Hypothalamus (tissue), 51 donors: ENCODE results near the gene APOL6.

Experiments used
- DNase-seq, 51 donors: peaks; one replicate each; lab custom pipeline; 2025; lab: John Stamatoyannopoulos, UW

The APOL6 gene, protein sequence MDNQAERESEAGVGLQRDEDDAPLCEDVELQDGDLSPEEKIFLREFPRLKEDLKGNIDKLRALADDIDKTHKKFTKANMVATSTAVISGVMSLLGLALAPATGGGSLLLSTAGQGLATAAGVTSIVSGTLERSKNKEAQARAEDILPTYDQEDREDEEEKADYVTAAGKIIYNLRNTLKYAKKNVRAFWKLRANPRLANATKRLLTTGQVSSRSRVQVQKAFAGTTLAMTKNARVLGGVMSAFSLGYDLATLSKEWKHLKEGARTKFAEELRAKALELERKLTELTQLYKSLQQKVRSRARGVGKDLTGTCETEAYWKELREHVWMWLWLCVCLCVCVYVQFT

DNA sequence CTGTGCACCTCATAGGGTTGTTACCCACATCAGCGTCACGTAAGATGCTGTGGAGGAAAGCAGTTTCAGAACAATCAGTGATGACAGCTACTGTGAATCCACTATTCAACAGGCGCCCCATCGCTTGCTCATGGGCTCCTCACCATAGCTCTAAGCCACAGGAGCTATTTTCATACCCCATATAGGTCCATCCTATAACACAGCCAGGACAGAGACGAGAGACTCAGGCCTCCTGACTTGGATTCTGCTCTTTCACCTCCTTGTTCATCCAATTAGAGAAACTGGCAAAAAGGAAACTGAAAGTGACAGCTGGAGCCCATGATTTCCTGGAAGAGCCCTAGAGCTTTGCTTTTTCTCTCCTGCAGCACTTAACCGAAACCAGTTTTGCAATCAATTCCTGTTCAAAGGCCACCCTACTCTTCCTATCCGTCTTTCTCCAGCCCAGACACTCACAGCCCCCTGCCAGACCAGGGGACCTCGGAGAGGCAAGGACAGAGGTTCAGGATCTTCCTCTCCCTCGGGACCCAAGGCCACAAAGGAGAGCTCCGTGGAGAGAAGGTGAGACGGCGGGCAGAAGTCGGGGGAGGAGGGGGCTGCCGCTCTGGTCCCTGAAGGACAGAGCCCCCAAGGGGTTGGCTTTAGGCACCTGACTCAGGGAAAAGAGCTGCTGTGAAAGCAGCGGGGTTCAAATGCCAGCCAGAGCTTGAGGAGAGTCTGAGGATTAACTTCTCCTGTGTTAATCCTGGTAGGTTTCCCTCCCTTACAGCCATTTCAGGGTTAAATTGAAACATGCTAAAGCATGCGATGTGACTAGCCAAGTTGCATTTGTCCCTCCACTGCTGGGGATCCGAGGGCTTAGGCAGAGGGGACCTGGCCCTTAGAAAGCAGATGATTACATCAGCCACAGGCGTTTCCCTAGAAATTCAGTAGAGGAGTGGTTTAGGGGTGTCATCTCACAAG is at the start of gene APOL6:
TSS of gene APOL6 (plus strand) at position 381 of the 960 bp plus-strand sequence. CDS start 7,980 bp downstream, outside the sequence.
- peak in 24 of 51 donors; percentile 3 to 51 (median 30) for DNase-seq

DNA sequence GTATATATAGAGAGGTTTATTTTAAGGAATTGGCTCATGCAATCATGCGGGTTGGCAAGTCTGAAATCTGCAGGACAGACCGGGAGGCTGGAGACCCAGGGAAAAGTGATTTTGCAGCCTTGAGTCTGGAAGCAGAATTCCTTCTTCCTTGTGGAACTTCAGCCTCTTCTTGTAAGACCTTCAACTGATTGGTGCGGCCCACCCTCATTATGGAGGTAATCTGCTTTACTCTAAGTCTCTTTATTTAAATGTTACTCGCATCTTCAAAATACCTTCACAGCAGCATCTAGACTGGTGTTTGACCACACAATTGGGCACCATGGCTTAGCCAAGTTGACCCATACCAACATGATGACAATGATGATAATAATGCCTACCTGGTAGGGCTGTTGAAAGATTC is 48.9 kb upstream of the APOL6 start:
- DNase-seq, result no peak

DNA sequence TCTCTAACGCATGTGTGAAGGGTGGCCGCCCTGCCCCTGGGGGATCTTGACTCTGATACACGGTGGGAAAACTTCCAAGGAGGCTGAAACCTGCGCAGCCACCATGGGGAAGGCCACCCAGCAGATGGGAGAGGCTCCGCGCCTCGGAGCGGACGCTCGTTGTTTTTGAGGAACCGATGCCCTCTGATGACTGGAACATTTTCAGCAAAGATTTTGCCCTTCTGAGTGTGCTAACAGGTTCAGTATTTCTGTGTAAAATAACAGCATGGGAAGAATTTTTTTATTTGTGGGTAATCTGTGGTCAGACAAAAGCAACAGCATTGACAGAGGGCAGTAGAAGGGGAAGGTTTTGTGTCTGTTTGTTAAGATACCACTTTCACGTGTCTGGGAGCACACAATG is 47.8 kb upstream of the APOL6 start:
- no peak for DNase-seq

DNA sequence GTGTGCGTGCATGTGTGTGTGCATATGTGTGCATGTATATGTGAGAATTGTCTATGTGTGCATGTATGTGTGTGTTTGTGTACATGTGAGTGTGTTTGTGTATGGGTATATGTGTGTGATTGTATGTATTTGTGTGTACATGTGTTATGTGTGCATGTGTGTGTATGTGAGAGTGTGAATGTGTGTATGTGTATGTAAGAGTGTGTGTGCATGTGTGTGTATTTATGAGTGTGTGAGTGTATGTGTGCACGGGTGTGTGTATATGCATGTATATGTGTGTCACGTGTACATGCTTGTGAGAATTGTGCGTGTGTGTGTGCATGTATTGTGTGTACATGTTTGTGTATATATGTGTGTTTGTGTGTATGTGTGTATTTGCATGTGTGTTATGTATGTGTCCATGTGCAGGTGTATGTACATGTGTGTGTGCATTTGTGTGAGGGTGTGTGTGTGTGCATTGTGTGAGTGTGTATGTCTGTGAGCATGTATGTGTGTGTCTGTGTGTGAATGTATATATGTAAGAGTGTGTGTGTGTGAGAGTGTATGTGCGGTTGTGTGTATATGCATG is 47.1 kb upstream of the APOL6 start:
- no peak for DNase-seq

DNA sequence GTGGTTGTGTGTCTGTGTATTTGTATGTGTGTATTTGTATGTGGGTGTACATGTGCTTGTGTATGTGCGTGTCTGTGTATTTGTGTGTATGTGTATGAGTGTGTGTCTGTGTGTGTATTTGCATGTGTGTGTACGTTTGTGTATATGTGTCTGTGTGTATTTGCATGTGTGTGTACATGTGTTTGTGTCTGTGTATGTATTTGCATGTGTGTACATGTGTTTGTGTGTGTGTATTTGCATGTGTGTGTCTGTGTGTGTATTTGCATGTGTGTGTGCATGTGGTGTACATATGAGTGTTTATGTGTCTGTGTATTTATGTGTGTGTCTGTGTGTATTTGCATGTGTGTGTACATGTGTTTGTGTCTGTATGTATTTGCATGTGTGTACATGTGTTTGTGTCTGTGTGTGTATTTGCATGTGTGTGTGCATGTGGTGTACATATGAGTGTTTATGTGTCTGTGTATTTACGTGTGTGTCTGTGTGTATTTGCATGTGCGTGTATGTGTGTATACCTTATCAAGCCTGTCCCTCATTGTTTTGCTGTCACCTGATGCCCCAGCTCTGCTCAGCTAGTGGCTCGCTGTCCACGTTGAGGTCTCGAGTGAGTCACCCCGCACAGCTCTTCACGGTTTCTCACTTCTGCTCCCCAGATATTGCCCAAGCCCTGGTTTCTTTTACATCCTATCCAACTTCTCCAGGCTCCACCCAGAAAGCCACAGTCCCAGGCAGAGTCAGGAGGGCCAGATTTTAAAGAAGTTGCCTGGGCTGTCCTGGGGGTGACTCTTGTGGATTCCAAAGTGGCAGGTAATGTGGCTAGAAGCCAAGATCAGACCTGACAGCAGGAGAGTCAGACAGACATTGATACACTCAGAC is 46.3 kb upstream of the APOL6 start:
- peak in 1 of 51 donors; percentile 11 for DNase-seq

DNA sequence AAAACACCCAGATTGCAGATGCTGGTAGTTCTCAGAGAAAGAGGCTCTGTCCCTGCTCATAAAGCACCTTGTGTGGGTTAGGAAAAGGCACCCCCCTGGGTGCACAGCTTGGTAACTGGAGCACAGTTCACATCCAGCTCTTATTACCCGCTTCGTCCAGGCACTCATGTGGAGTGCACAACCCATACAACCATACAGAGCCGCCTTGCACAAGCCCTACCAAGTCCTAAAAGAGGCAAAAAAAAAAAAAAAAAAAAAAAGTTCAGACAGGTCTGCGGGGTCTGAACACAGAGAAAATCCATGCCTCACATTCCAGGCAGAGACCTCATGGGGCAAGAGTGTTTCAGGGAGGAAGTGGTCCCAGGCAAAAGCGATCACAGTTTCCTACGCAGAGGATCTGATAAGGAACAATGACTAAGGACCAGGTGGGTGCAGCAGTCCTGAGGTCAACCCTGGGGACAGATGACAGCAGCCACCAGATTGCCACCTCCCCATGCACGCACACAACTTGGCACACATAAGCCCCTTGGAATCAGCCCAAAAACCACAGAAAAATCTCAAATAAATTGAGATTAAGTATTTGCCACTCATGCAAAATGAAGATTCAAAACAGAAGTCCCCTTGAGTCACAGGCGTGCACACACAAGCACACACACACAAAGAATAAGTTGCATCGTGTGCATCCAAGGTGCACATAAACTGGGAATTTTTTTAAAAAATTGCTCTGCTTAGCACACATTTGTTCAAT is 43.5 kb upstream of the APOL6 start:
- DNase-seq, result no peak

DNA sequence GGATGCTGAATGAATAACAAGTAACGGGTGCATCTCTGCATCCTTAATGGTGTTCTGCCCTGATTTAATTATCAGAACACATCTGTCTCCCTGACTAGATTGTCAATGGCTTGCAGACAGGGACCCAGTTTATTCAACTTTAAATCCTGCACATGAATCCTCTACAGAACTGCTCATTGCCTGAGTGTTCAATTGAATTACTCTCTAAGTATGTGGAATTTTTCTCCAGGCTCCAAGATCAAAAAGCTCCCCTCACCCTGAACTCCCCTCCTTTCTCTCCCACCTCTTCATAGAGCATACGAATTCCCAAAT is 42.9 kb upstream of the APOL6 start:
- no peak for DNase-seq

DNA sequence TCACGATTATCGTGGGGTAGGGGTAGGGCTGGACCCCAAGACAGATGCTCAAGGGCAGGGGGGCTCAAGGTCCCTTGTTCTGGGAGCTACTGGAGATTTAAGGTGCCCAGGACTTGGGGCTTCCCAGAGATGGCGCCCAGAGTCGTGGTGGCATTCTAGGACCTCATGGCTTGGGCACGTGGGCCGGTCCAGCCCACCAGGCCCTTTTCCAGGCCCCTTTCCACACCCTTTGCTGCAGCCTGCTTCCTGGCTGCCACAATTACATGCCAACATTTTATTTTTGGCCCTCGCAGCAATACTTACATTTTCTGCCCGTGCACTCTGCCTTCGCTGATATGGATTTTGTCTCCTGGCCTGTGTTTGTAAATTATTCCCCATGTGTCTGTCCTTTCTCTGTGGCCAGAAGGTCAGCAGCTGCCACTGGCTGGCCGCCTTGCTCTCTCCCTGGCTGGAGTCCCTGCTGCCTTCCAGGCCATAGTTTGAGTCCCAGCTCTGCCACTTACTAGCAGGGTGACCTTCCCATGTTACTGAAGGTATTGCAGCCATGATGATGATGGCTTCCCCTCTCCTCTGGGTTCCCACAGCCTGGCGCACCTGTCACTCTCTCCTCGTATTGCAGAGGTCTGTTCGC is 42.3 kb upstream of the APOL6 start:
- DNase-seq, result peak in 1 of 51 donors; percentile 12

DNA sequence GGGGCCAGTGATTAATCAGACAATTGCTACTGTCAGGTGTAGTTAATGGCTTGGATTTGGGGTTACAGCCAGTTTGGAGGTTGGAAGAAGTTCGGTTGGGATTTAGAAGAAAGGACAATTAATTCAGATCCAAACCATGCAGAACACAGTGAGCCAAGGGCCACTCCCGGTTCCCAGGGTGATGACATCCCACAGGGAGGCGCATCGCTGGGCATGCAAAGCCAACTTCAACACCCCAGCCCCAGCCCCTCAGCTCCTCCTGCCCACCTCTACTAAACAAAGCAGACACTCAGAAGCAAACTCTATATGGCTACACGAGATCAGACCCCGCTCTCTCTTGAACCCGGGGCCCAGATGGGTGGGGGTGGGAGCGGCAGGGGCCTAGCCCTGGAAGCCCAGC is 41.3 kb upstream of the APOL6 start:
- no peak for DNase-seq

DNA sequence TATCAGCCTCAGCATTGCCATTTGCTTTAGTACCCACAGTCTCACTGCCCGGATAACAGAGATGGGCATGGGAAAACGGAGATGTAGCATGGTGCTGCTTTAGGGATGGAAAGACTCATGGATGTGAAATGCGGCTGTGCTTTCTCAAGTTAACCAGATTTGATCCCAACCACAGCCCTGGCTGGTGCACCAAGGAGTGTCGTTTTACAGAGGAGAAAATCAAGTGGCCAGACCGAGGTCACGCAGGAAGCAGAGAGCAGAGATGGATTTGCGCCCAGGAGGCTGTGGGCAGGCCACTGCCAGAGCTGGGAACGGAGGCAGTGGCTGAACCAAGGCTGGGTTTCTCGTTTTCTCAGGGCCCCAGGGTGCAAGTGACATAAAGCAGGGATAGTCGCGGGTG is 40.2 kb upstream of the APOL6 start:
- DNase-seq, result no peak

DNA sequence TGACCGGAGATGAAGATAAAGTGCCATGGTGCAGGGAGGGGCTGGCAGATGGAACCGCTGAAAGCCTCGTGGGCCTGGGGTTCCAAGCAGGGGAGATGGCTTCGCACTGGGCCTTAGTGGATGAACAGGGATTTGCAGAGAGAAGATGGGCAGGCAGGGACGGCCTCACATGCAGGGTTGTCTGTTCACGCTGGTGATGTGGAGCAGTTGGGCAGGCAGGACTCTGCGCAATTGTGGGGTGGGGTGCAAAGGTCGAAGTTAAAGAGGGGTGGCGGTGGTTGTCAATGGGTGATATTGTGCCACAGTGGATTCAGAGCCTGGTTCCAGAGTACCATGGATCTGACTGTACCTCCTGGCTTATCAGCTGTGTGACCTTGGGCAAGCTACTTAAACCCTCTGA is 39.0 kb upstream of the APOL6 start:
- DNase-seq, result no peak

DNA sequence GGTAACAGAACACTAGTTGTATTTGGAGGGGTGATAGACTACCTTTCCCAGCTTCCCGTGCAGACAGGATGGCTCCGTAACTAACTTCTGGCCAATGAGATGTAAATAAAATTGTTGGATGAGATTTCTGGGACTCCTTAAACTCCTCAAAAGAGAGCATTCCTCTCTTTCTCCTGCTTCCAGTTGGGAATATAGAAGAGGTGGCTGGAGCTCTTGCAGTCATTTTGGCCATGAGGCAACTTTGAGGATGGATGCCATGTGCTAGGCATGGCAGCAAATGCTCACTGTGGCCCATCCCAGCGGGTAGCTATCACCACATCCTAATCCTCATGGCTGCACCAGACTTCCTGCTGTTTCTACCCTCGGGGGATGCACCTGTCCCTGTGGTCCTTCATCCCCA is 38.5 kb upstream of the APOL6 start:
- DNase-seq, result no peak

DNA sequence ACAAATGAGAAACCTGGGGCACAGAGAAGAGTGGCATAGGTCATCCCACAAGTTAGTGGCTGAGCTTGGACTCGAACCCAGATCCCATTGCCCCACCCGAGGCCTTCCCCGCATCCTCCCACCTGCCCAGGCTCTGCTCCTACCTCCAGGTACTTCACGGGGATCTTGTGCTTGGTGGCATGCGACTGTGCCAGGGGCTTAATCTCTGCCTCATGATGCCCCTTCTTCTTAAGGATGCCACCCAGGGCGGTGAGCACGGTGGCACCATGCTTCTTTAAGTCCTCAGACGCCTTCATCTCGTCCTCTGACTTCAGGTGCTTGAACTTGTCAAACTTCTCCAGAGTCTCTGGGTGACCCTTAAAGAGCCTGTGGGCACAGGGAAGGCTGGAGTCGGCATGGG is 37.5 kb upstream of the APOL6 start:
- no peak for DNase-seq

DNA sequence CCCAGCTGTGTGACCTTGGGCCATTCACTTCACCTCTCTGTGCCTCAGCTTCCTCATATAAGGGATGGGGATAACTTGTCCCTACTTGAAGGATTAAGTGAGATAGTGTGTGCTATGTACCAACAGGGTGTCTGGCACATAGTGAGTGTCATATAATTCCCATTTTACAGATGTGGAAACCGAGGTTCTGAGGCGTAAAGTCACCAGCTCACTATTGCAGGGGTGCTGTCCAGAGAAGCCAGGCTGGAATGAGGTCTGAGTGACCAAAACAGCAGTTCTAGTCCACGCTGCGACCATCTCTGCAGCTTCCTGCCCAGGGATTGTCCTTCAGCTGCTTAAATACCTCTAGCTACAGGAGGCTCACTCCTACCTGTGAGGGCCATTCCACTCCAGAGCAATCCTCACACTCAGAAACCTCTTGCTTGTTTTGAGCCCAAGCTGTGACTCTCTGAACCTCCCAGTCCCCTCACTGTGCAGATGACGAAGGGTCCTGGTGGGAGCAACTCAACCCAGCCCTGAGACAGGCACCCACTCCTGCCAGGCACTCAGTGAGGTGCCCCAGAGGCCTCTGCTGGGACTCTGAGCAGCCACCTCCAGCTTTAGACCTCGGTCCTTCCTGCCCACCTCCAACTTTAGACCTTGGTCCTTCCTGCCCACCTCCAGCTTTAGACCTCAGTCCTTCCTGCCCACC is 36.9 kb upstream of the APOL6 start:
- DNase-seq, result no peak

DNA sequence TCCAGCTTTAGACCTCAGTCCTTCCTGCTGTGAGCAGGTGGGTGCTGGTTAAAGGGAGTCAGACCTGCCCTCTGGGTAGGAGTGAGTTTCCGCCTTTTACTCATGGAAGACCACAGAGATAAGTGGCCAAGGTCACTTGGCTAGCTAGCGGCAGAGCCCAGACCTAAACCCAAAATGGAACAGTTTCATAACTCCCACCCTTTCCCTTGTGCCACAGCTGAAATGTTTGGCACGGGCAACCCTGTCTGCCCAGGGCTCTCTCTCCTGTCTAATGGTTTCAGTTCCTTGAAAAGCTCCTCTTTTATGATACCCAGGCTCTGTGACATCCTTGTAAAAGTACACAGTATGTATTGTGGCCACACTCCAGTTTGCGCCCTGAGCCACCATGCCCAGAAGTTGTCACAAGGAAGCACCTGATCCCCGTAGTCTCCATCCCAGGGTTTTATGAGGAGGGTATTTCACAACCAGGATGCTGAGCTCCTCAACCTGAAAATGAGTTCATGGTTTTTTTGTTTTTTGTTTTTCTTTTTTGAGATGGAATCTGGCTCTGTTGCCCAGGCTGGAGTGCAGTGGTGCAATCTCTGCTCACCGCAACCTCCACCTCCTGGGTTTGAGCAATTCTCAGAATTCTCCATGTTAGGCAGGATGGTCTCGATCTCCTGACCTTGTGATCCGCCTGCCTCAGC is 36.2 kb upstream of the APOL6 start:
- DNase-seq, result no peak

DNA sequence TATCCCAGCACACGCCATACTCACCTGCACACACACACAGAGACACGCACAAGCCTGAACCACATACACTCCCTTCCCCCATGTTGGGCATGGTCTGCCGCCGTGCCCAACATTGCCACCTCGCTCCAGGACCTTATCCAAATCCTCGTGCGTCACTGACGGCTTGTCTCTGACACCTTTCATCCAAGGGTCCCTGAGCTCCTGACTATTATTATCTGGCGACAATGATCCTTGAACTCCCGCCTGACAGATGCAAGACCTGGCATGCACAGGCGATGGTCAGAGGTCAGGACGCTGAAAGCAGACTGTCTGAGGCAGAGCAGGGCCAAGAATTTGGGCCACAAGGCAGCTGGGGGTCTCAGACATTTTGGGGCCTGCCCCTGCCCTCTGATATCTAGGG is 35.3 kb upstream of the APOL6 start:
- DNase-seq, result no peak

DNA sequence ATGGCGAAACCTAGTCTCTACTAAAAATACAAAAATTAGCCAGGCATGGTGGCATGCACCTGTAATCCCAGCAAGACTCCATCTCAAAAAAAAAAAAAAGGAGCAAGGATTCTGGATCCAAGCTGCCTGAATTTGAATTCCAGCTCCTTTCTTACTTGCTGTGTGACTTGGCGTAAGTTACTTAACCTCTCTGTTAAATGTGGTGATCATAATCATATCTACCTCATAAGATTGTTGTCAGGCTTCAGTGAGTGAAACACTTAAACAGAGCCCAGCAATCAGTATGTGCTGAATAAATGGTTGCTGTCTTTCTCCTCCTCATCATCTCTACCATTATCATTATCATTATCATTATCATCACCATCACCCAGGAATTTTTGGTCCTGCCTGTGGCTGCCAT is 33.8 kb upstream of the APOL6 start:
- no peak for DNase-seq

DNA sequence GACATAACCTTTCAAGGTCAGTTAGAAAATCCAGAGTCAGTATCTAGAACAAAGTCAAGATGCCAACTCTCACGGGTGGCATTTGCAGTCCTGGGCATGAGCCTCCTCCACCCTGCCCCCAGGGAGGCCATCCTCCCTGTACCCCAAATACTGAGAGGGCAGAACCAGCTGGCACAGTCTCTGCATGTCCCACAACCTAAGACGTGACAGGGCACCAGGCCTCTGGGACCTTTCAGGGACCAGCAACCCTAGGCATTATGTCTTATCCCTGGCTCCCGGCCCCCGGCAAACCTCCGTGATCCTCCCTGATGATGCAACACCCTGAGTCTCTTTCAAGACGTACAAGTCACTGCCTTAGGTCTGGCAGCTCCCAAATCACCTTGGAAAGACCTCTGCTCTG is 33.1 kb upstream of the APOL6 start:
- DNase-seq, result no peak
